Measurements from ENCODE around the gene INPP5A.

Gene INPP5A

DNA sequence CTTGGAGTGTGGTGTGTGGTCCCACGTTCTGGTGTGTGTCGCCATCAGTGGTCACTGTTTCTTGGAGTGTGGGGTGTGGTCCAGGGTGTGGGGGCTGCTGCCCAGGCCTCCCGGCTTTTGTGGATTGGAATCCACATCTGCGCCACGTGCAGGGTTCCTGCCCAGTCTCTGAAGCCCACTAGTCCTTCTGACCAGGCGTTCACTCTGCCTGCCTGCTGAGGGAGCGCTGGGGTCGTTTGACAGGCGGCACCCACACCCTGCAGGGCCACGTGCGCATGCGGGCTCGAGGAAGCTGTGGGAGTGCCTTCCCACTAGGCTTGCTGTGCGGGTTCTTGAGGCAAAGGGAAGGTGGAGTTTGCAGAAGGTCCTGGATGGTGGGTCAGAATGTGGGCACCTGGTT is 51.4 kb downstream of the INPP5A start:
- H3K27me3 ChIP-seq (ENCODE audit: insufficient read depth, poor library complexity, severe bottlenecking): no peaks in the 10 kb centered on the region
- H3K27ac ChIP-seq (replicated peaks): peak overlapping the region; percentile 93
- TF ChIP-seq CTCF (IDR thresholded peaks at IDR 0.05; ENCODE audit: insufficient read depth, low read length): no peak
- no peak for TF ChIP-seq REST (IDR thresholded peaks at IDR 0.05; ENCODE audit: insufficient replicate concordance, low read depth)
- no peak for TF ChIP-seq SPI1 (IDR thresholded peaks at IDR 0.05; ENCODE audit: borderline replicate concordance, low read depth)
- no peak; the same call in 1 of the 2 replicates for TF ChIP-seq GABPA (IDR thresholded peaks at IDR 0.05; ENCODE audit: low read depth)
- TF ChIP-seq POLR2AphosphoS5 (IDR thresholded peaks at IDR 0.05; ENCODE audit: low read depth): no peak; the same call in 1 of the 2 replicates
- peak in 1 of 2 experiments; percentile 70 for DNase-seq (ENCODE audit: low read depth in 1 of 2, low spot score in 1 of 2)
- no peak overlapping the region; the same call in 1 of the 2 replicates for H3K4me3 ChIP-seq (replicated peaks; ENCODE audit: insufficient read depth, low read length)

GRCh38 chr10:132589681-132590080 is 52.1 kb downstream of the INPP5A start:
- H3K4me3 ChIP-seq (replicated peaks; ENCODE audit: insufficient read depth, low read length): no peak overlapping the region
- no peak for DNase-seq (ENCODE audit: low read depth in 1 of 2, low spot score in 1 of 2)
- TF ChIP-seq CTCF (IDR thresholded peaks at IDR 0.05; ENCODE audit: insufficient read depth, low read length): no peak
- no peaks in the 10 kb centered on the region for H3K27me3 ChIP-seq (ENCODE audit: insufficient read depth, poor library complexity, severe bottlenecking)
- peak overlapping the region; percentile 93 for H3K27ac ChIP-seq (replicated peaks)

DNA sequence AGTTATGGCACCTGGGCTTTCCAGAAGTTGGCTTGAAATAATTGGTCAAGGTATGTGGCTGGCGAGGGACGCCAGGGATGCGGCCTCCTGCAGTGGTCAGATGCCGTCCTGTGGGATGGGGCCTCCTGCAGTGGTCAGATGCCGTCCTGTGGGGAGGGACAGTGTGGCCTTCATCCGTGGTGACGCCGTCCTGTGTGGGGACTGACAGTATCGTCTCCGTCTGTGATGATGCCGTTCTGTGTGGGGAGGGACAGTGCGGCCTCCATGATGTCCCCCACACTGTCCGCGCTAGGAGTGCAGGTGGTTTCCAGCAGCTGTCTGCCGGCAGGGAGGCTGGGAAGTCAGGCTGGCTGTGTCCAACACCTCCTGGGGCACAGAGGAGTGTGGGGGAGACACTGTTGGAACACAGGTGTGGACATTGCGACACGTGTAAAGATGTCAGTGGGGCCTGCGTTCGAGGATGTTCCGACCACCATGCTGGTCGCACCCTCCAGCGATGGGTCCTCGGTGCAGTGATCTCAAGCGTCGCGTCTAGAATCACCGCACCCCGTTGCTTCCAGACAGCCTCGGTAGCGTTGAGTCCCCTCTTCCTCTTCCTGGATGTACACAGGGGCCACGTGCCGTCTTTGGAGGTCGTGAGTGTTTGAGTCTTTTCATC is 52.6 kb downstream of the INPP5A start:
- H3K27ac ChIP-seq (replicated peaks): no peak overlapping the region
- no peak for DNase-seq (ENCODE audit: low read depth in 1 of 2, low spot score in 1 of 2)
- H3K4me3 ChIP-seq (replicated peaks; ENCODE audit: insufficient read depth, low read length): no peak overlapping the region
- no peaks in the 10 kb centered on the region for H3K27me3 ChIP-seq (ENCODE audit: insufficient read depth, poor library complexity, severe bottlenecking)
- TF ChIP-seq REST (IDR thresholded peaks at IDR 0.05; ENCODE audit: insufficient replicate concordance, low read depth) (no peak), CTCF (IDR thresholded peaks at IDR 0.05; ENCODE audit: insufficient read depth, low read length) (no peak)

GRCh38 chr10:132590752-132591121 is 53.1 kb downstream of the INPP5A start:
- no peak overlapping the region for H3K4me3 ChIP-seq (replicated peaks; ENCODE audit: insufficient read depth, low read length)
- TF ChIP-seq REST (IDR thresholded peaks at IDR 0.05; ENCODE audit: insufficient replicate concordance, low read depth) (no peak), CTCF (IDR thresholded peaks at IDR 0.05; ENCODE audit: insufficient read depth, low read length) (no peak), POLR2AphosphoS5 (IDR thresholded peaks at IDR 0.05; ENCODE audit: low read depth) (no peak), SPI1 (IDR thresholded peaks at IDR 0.05; ENCODE audit: borderline replicate concordance, low read depth) (no peak), GABPA (IDR thresholded peaks at IDR 0.05; ENCODE audit: low read depth) (no peak)
- no peak overlapping the region for H3K27ac ChIP-seq (replicated peaks)
- DNase-seq (ENCODE audit: low read depth in 1 of 2, low spot score in 1 of 2): no peak
- no peaks in the 10 kb centered on the region for H3K27me3 ChIP-seq (ENCODE audit: insufficient read depth, poor library complexity, severe bottlenecking)
